Measurements from ENCODE around the gene SNX25.

DNA sequence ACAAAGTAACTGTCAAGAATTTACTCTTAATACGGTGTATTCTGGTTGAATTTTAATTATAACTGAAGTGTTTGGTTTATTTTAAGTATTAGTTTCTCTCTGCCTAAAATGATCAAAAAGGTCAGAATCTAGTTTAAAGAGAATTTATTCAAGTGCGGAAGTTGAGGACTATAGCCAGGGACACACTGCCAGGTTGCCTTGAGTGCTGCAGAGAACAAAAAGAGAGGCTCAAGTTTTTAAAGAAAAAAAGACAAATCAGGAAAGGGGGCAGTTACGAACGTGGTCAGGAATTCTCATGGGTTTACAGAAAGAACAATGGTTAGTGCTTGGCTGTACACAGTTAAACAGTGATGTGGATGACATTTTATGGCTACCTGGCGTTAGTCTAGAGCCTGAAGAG, 81.3 kb downstream of the SNX25 start:
- TF ChIP-seq, protein P1, sequence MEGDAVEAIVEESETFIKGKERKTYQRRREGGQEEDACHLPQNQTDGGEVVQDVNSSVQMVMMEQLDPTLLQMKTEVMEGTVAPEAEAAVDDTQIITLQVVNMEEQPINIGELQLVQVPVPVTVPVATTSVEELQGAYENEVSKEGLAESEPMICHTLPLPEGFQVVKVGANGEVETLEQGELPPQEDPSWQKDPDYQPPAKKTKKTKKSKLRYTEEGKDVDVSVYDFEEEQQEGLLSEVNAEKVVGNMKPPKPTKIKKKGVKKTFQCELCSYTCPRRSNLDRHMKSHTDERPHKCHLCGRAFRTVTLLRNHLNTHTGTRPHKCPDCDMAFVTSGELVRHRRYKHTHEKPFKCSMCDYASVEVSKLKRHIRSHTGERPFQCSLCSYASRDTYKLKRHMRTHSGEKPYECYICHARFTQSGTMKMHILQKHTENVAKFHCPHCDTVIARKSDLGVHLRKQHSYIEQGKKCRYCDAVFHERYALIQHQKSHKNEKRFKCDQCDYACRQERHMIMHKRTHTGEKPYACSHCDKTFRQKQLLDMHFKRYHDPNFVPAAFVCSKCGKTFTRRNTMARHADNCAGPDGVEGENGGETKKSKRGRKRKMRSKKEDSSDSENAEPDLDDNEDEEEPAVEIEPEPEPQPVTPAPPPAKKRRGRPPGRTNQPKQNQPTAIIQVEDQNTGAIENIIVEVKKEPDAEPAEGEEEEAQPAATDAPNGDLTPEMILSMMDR (IDR thresholded peaks at IDR 0.05): no peak
- TF ChIP-seq POLR2A (IDR thresholded peaks at IDR 0.05): no peak
